ENCODE data around the gene TMEM72. TPM values are rescaled to one million over a fixed set of nuclear protein-coding genes. Genes with fewer than 3 reads are reported as not detected.

Gene TMEM72
- total RNA-seq, 1 experiment from 2014 or later, result not detected

DNA sequence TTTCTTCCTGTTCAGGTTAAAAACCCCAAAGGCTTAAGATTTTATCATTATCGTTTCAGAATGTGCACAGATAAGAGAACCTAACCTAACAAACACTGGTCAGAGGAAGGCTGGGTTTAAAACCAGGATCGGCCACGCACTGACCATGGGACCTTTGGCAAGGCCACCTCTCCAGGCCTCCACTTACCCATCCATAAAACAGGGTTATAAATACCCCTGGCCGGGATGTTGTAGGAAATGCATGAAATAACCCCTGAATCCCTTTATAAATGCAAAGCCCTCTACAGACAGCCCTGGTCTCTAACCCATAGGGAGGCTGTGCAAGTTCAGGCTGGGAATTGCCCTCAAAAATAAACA is 67.1 kb downstream of the TMEM72 start:
- Histone ChIP-seq H2AFZ (ENCODE audit: low read length) (no peak overlapping the region), H3F3A (ENCODE audit: low read length, unreplicated experiment) (peaks cover 5% of the 10 kb centered on the region), H4K20me1 (ENCODE audit: low read length) (no peaks in the 10 kb centered on the region), H3K36me3 (ENCODE audit: low read depth, low read length) (no peaks in the 10 kb centered on the region), H3K27ac (ENCODE audit: low read length) (0 out of 2 replicates have a peak overlapping the region, but pooled peaks have one; percentile 8), H3K9ac (ENCODE audit: low read length) (peak overlapping the region; percentile 10; the same call in 1 of the 2 replicates), H3K4me1 (ENCODE audit: insufficient read depth, low read length) (peaks cover 80% of the 10 kb centered on the region), H3K9me3 (ENCODE audit: low read length) (no peaks in the 10 kb centered on the region), H3K79me2 (ENCODE audit: low read length) (0 out of 2 replicates have a peak, but pooled peaks cover 19% of the 10 kb centered on the region), H3K4me3 (ENCODE audit: low read length) (peak overlapping the region; percentile 56), H3K4me2 (ENCODE audit: low read length) (peak overlapping the region; percentile 79), H3K27me3 (ENCODE audit: low read length) (no peaks in the 10 kb centered on the region), H3K9me2 (replicated peaks; ENCODE audit: low read length) (no peaks in the 10 kb centered on the region)
- POLR2A ChIA-PET (ENCODE audit: unreplicated experiment), result interaction anchor here (0.9 to 1.7 kb wide), 2 partner anchors 19 to 24 kb away, joined by 4 to 7 read pairs; partner anchors contain the start of gene RASSF4
- intact Hi-C loops (cut with micrococcal nuclease), result loop anchor here (2.0 kb wide), 1 partner anchor 31 kb away; no protein-coding TSS in a partner anchor
- no peak for TF ChIP-seq EZH2 (IDR thresholded peaks at IDR 0.05; ENCODE audit: low read length, unreplicated experiment)
- TF ChIP-seq, protein P1, sequence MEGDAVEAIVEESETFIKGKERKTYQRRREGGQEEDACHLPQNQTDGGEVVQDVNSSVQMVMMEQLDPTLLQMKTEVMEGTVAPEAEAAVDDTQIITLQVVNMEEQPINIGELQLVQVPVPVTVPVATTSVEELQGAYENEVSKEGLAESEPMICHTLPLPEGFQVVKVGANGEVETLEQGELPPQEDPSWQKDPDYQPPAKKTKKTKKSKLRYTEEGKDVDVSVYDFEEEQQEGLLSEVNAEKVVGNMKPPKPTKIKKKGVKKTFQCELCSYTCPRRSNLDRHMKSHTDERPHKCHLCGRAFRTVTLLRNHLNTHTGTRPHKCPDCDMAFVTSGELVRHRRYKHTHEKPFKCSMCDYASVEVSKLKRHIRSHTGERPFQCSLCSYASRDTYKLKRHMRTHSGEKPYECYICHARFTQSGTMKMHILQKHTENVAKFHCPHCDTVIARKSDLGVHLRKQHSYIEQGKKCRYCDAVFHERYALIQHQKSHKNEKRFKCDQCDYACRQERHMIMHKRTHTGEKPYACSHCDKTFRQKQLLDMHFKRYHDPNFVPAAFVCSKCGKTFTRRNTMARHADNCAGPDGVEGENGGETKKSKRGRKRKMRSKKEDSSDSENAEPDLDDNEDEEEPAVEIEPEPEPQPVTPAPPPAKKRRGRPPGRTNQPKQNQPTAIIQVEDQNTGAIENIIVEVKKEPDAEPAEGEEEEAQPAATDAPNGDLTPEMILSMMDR (conservative IDR thresholded peaks at IDR 0.05; ENCODE audit: low read depth, low read length), result no peak
- no peak for TF ChIP-seq EZH2phosphoT487 (IDR thresholded peaks at IDR 0.05; ENCODE audit: borderline replicate concordance, low read length)
- no peak for ATAC-seq
- CTCF ChIA-PET, result no interaction called here
- TSS peak; percentile 79 for BruUV-seq (replicated peaks)
- DNase-seq, result no peak

DNA sequence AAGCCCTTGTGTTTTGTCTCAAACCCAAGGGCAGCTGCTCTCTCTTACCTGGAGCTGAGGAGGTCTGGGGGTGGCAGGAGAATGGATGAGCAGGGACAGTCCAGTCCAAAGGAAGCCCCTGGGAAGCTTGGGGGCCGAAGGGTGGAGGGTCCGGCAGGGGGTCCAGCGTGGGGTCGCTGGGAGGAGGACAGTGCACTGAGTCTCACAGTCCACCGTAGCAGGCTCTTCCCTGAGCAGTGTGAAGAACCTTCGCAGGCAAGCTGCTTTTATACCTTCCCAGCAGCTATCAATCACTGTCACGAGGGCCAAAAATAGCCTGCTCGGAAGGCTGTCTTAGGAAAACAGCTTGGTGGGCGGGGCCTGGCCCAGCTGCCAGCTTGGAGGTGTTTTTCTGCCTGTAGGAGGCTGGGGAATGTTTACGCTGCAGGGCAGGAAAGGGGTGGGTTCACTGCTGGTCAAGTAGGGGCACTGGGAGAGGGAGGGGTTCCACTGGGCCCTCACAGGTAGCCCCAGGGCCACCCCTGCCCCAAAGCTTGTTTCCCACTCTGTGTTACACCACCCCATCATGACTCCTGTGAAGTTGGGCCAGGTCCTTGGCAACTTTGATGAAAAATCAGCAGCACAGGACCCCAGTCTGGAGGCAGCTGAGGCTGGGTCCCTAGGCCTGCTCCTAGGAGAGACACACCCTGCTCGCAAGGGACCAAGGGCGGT is 67.6 kb downstream of the TMEM72 start, which contains the start of gene DEPP1:
TSS of gene DEPP1 (minus strand) at position 240 of the 711 bp plus-strand sequence. CDS start 779 bp downstream, outside the sequence.
- H3K27ac ChIP-seq (ENCODE audit: low read length), result peak within 1 kb of the TSS; percentile 54
- H3K36me3 ChIP-seq (ENCODE audit: low read depth, low read length), result no peaks in the 10 kb centered on the region
- POLR2A ChIA-PET (ENCODE audit: unreplicated experiment), result interaction anchor here (0.6 to 1.7 kb wide), 4 partner anchors 19 to 1264 kb away, joined by 3 to 7 read pairs (median 4); partner anchors contain the start of gene RASSF4
- 0 out of 2 replicates have a peak, but pooled peaks cover 19% of the 10 kb centered on the region for H3K79me2 ChIP-seq (ENCODE audit: low read length)
- peak within 1 kb of the TSS; percentile 56 for H3K4me3 ChIP-seq (ENCODE audit: low read length)
- H3F3A ChIP-seq (ENCODE audit: low read length, unreplicated experiment), result peaks cover 5% of the 10 kb centered on the region
- H3K9me2 ChIP-seq (replicated peaks; ENCODE audit: low read length), result no peaks in the 10 kb centered on the region
- CTCF ChIA-PET, result no interaction called here
- intact Hi-C loops (cut with micrococcal nuclease), result loop anchor here (2.0 kb wide), 1 partner anchor 30 kb away; no protein-coding TSS in a partner anchor
- no peaks in the 10 kb centered on the region for H3K9me3 ChIP-seq (ENCODE audit: low read length)
- no peaks in the 10 kb centered on the region for H4K20me1 ChIP-seq (ENCODE audit: low read length)
- ATAC-seq, result peak; percentile 29
- H3K9ac ChIP-seq (ENCODE audit: low read length), result peak within 1 kb of the TSS; percentile 18; the same call in 1 of the 2 replicates
- H3K4me1 ChIP-seq (ENCODE audit: insufficient read depth, low read length), result peaks cover 81% of the 10 kb centered on the region
- H3K27me3 ChIP-seq (ENCODE audit: low read length), result no peaks in the 10 kb centered on the region
- TF ChIP-seq, protein P1 (conservative IDR thresholded peaks at IDR 0.05; ENCODE audit: low read depth, low read length), result no peak
- no peak for TF ChIP-seq EZH2phosphoT487 (IDR thresholded peaks at IDR 0.05; ENCODE audit: borderline replicate concordance, low read length)
- TF ChIP-seq EZH2 (IDR thresholded peaks at IDR 0.05; ENCODE audit: low read length, unreplicated experiment), result no peak
- H2AFZ ChIP-seq (ENCODE audit: low read length), result peak within 1 kb of the TSS; percentile 51; the same call in 1 of the 2 replicates
- no TSS peak for BruUV-seq (replicated peaks)
- peak; percentile 98 for DNase-seq
- peak within 1 kb of the TSS; percentile 79 for H3K4me2 ChIP-seq (ENCODE audit: low read length)

Measured in PC-3 (cell line).